Endothelial cell of umbilical vein (primary cell): ENCODE results near the gene CHRND. TPM values are rescaled to one million over a fixed set of nuclear protein-coding genes. Genes with fewer than 3 reads are reported as not detected.

ENCODE experiments used
- BruUV-seq: library from RNA; stranded (reverse); fragments of 400-500 nt; replicated peaks from 2 replicates; lab custom pipeline; 2021; lab: Mats Ljungman, UMichigan
- CTCF ChIA-PET: fragments of 300-600, 350-600 bp; sonication (Branson Sonifier 250); formaldehyde crosslinking; loops from one replicate; lab custom pipeline; 2021; ENCODE audit warnings: antibody characterized with exemption, inconsistent platforms; lab: Charles Lee
- POLR2A ChIA-PET: fragments of 300-600, 350-600 bp; sonication (Branson Sonifier 250); formaldehyde crosslinking; loops from one replicate; lab custom pipeline; 2021; ENCODE audit warnings: antibody characterized with exemption, inconsistent platforms; lab: Charles Lee
- DNase-seq: peaks from one replicate; pipeline ENCODE4 v3.0.0-alpha.2; 2011; ENCODE audit warnings: low read depth, low spot score
- FAIRE-seq: peaks from 2 replicates; lab custom pipeline; 2011; peaks lifted over from hg19 to GRCh38; lab: Jason Lieb, UNC
- H2AFZ ChIP-seq: 2 replicates; pipeline ENCODE4 v1.6.0; 2012; ENCODE audit warnings: low read depth, low read length, control low read depth, inconsistent platforms
- H3K27ac ChIP-seq: 2 replicates; pipeline ENCODE4 v1.5.1; 2011; ENCODE audit warnings: low read depth, mild to moderate bottlenecking, control low read depth, low read length, moderate library complexity; ENCODE audit not compliant: insufficient read depth
- H3K27me3 ChIP-seq, 2 experiments: 2 replicates each; pipeline versions ENCODE4 v1.6.0 to v1.6.1; 2011; ENCODE audit warnings: low read length in 2 of 2, mixed read lengths in 1 of 2; ENCODE audit not compliant: control insufficient read depth in 2 of 2, insufficient read depth in 2 of 2
- H3K36me3 ChIP-seq, 2 experiments: 2 replicates in 1 of 2; 3 replicates in 1 of 2; pipeline ENCODE4 v1.5.1; 2011; ENCODE audit warnings: low read length in 2 of 2, mild to moderate bottlenecking in 1 of 2, moderate library complexity in 1 of 2; ENCODE audit not compliant: control insufficient read depth in 2 of 2, insufficient read depth in 2 of 2; ENCODE audit errors: extremely low read depth in 1 of 2
- H3K4me1 ChIP-seq: 3 replicates; pipeline ENCODE4 v1.5.1; 2011; ENCODE audit warnings: mild to moderate bottlenecking, low read length; ENCODE audit not compliant: control insufficient read depth, insufficient read depth; ENCODE audit errors: extremely low read depth
- H3K4me2 ChIP-seq: 2 replicates; pipeline ENCODE4 v1.6.1; 2011; ENCODE audit warnings: low read length, control low read depth, mixed read lengths; ENCODE audit not compliant: insufficient read depth
- H3K4me3 ChIP-seq, 3 experiments: fragments of 200-600 bp in 1 of 3; sonication (generic), shearing (Covaris generic) in 1 of 3; replicated peaks in 1 of 3; 2 replicates each; pipeline ENCODE4 v1.5.1; 2011 to 2016; ENCODE audit warnings: control low read depth in 3 of 3, low read length in 3 of 3, mild to moderate bottlenecking in 2 of 3, inconsistent platforms in 1 of 3, low read depth in 1 of 3, moderate library complexity in 1 of 3; ENCODE audit not compliant: insufficient read depth in 1 of 3
- H3K79me2 ChIP-seq: 2 replicates; pipeline ENCODE4 v1.6.0; 2012; ENCODE audit warnings: low read length, inconsistent platforms; ENCODE audit not compliant: control insufficient read depth, insufficient read depth
- H3K9ac ChIP-seq: replicated peaks from 2 replicates; pipeline ENCODE3; 2011; ENCODE audit warnings: low read length, control low read depth; ENCODE audit not compliant: insufficient read depth; ENCODE audit errors: extremely low read depth
- H3K9me1 ChIP-seq: replicated peaks from 3 replicates; pipeline ENCODE4 v1.6.0; 2011; ENCODE audit warnings: mild to moderate bottlenecking, low read length; ENCODE audit not compliant: control insufficient read depth, insufficient read depth; ENCODE audit errors: extremely low read depth
- H3K9me3 ChIP-seq: replicated peaks from 2 replicates; pipeline ENCODE4 v1.5.1; 2012; ENCODE audit warnings: low read length, inconsistent platforms; ENCODE audit not compliant: control insufficient read depth, insufficient read depth
- H4K20me1 ChIP-seq: replicated peaks from 2 replicates; pipeline ENCODE3; 2011; ENCODE audit warnings: mild to moderate bottlenecking, low read length; ENCODE audit not compliant: control insufficient read depth, insufficient read depth; ENCODE audit errors: extremely low read depth
- EZH2 ChIP-seq: IDR thresholded peaks from 2 replicates; pipeline ENCODE4 v1.6.1; 2012; ENCODE audit warnings: borderline replicate concordance, low read depth, mild to moderate bottlenecking, moderate library complexity, low read length, inconsistent platforms; ENCODE audit not compliant: severe bottlenecking
- FOS ChIP-seq: IDR thresholded peaks from 2 replicates; pipeline ENCODE4 v1.6.1; 2011; ENCODE audit warnings: mild to moderate bottlenecking, low read length, moderate library complexity, borderline replicate concordance; ENCODE audit not compliant: insufficient read depth
- GATA2 ChIP-seq: IDR thresholded peaks from 2 replicates; pipeline ENCODE4 v1.7.0; 2011; ENCODE audit warnings: low read depth, mild to moderate bottlenecking, moderate library complexity, mixed read lengths, low read length; ENCODE audit not compliant: insufficient read length, insufficient read depth
- MAX ChIP-seq: IDR thresholded peaks from 2 replicates; pipeline ENCODE4 v1.6.1; 2011; ENCODE audit not compliant: insufficient read depth, insufficient read length
- POLR2A ChIP-seq: IDR thresholded peaks from 2 replicates; pipeline ENCODE4 v1.6.1; 2012; ENCODE audit warnings: low read depth, mild to moderate bottlenecking, control low read depth, low read length
- POLR2AphosphoS5 ChIP-seq: IDR thresholded peaks from 2 replicates; pipeline ENCODE4 v1.6.1; 2012; ENCODE audit warnings: low read depth, mild to moderate bottlenecking, control low read depth, low read length, moderate library complexity; ENCODE audit not compliant: insufficient read depth
- dilution Hi-C: fragments of 300-500 bp; cut with MboI; formaldehyde crosslinking; loops from one replicate; pipeline ENCODE4 v1.15.0; 2019; ENCODE audit warnings: low sequenced_read_pairs; ENCODE audit not compliant: extremely low pct_ligation_motif_present
- intact Hi-C: fragments of 100-400 bp; cut with micrococcal nuclease; formaldehyde crosslinking; loops from one replicate; pipeline ENCODE4 v1.10.0; 2022
- polyA plus RNA-seq, 4 experiments: library from polyadenylated mRNA; depleted of rRNA in 3 of 4; stranded (reverse) in 3 of 4; unstranded in 1 of 4; fragments of >200 nt; gene quantifications; 2 replicates each; pipeline versions ENCODE4 v1.2.1 to v1.2.3, GENCODE V29; 2011 to 2012; ENCODE audit warnings: missing spikeins in 1 of 4
- total RNA-seq: library from RNA; stranded (reverse); gene quantifications from 2 replicates; pipeline ENCODE4 v1.2.3, GENCODE V29; 2021
- TF ChIP-seq, protein P1 (sequence below), 2 donors: IDR thresholded peaks; 1 replicate in 1 of 2; 2 replicates in 1 of 2; pipeline ENCODE4 v1.5.1; 2011; ENCODE audit warnings: low read length in 2 of 2, mild to moderate bottlenecking in 2 of 2, moderate library complexity in 2 of 2, control low read depth in 1 of 2, inconsistent platforms in 1 of 2, low read depth in 1 of 2; ENCODE audit not compliant: insufficient read depth in 1 of 2; ENCODE audit errors: extremely low read depth in 1 of 2

The CHRND gene
- total and polyA plus RNA-seq, 2 donors (not counting 3 experiments of a cell fraction or from before 2014, with no cell fraction given), result not detected

DNA sequence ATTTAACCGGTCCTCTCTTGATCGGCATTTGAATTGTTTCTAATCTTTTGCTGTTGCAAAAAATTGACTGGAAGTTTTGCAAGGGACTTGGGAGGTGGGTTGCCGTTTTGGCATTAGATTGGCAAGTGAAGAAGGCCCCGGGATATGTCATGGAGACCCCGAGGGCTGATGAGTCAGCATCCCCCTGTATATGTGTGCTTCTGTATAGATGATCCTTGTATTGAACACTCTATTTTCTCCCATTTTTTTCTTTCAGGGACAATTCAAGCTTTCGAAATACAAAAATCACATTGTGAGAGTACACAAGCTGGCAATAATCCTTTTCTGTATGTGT is 54.7 kb downstream of the CHRND start:
- Histone ChIP-seq H3K4me3 (no peak overlapping the region), H3K9ac (no peak overlapping the region), H3K9me1 (no peaks in the 10 kb centered on the region), H4K20me1 (no peaks in the 10 kb centered on the region), H3K79me2 (no peaks in the 10 kb centered on the region), H3K27me3 (no peaks in the 10 kb centered on the region), H2AFZ (no peak overlapping the region), H3K27ac (no peak overlapping the region), H3K36me3 (peaks cover 0 to 9% of the 10 kb centered on the region in 2 experiments), H3K4me1 (no peaks in the 10 kb centered on the region), H3K9me3 (no peaks in the 10 kb centered on the region), H3K4me2 (no peak overlapping the region)
- intact Hi-C loops, result no loop called here
- DNase-seq (no peak), FAIRE-seq (no peak)
- POLR2A ChIA-PET, result no interaction called here
- CTCF ChIA-PET, result no interaction called here
- BruUV-seq, result no TSS peak
- dilution Hi-C loops, result no loop called here
- TF ChIP-seq, protein P1, sequence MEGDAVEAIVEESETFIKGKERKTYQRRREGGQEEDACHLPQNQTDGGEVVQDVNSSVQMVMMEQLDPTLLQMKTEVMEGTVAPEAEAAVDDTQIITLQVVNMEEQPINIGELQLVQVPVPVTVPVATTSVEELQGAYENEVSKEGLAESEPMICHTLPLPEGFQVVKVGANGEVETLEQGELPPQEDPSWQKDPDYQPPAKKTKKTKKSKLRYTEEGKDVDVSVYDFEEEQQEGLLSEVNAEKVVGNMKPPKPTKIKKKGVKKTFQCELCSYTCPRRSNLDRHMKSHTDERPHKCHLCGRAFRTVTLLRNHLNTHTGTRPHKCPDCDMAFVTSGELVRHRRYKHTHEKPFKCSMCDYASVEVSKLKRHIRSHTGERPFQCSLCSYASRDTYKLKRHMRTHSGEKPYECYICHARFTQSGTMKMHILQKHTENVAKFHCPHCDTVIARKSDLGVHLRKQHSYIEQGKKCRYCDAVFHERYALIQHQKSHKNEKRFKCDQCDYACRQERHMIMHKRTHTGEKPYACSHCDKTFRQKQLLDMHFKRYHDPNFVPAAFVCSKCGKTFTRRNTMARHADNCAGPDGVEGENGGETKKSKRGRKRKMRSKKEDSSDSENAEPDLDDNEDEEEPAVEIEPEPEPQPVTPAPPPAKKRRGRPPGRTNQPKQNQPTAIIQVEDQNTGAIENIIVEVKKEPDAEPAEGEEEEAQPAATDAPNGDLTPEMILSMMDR (IDR thresholded peaks at IDR 0.05; ENCODE audit: extremely low read depth in 1 of 2, insufficient read depth in 1 of 2, low read depth in 1 of 2, low read length in 2 of 2), result no peak
- no peak for TF ChIP-seq EZH2
- no peak for TF ChIP-seq POLR2AphosphoS5
- TF ChIP-seq MAX, result no peak

DNA sequence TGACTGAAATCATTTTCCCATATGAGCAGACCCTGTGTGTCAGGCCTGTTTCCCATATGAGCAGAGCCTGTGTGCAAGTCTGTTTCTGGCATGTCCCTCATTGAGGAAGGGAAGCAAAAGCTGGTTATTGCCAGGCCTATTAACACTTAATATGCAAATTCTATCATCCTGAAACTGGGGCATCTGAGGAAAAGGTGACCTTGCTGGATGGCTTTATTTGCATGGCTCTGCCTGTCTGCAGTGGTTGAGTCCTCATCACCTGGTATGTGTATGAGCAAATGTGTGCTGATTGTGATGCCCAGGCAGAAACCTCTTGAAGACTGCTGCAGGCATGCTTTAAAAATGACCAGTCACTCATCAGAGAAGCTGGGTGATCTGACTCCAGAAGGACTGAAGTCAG is 55.8 kb downstream of the CHRND start:
- dilution Hi-C loops, result no loop called here
- BruUV-seq, result TSS peak; percentile 14
- CTCF ChIA-PET, result interaction anchor here (1.2 kb wide), 1 partner anchor 14 kb away, joined by 3 read pairs; no protein-coding TSS in a partner anchor
- POLR2A ChIA-PET, result no interaction called here
- H2AFZ ChIP-seq, result no peak overlapping the region
- DNase-seq (no peak), FAIRE-seq (no peak)
- peaks cover 0 to 9% of the 10 kb centered on the region in 2 experiments for H3K36me3 ChIP-seq
- no peaks in the 10 kb centered on the region for H3K9me1 ChIP-seq
- no peak overlapping the region for H3K4me3 ChIP-seq
- H3K79me2 ChIP-seq, result no peaks in the 10 kb centered on the region
- H4K20me1 ChIP-seq, result no peaks in the 10 kb centered on the region
- no peak overlapping the region for H3K4me2 ChIP-seq
- H3K4me1 ChIP-seq, result no peaks in the 10 kb centered on the region
- H3K9ac ChIP-seq, result no peak overlapping the region
- intact Hi-C loops, result no loop called here
- no peaks in the 10 kb centered on the region for H3K9me3 ChIP-seq
- TF ChIP-seq GATA2, result no peak
- no peak for TF ChIP-seq FOS
- no peak for TF ChIP-seq POLR2AphosphoS5
- no peak for TF ChIP-seq MAX
- TF ChIP-seq POLR2A, result no peak
- no peaks in the 10 kb centered on the region for H3K27me3 ChIP-seq
- H3K27ac ChIP-seq, result no peak overlapping the region
